SKM-1 (cell line): ENCODE results near the gene KRT36.
A peak's percentile ranks its signal among the peaks of the same experiment; 100 is the strongest.

Source experiments
- DNase-seq: peaks from one replicate; lab custom pipeline; 2025; ENCODE audit not compliant: unreplicated experiment; lab: John Stamatoyannopoulos, UW

KRT36 gene

DNA sequence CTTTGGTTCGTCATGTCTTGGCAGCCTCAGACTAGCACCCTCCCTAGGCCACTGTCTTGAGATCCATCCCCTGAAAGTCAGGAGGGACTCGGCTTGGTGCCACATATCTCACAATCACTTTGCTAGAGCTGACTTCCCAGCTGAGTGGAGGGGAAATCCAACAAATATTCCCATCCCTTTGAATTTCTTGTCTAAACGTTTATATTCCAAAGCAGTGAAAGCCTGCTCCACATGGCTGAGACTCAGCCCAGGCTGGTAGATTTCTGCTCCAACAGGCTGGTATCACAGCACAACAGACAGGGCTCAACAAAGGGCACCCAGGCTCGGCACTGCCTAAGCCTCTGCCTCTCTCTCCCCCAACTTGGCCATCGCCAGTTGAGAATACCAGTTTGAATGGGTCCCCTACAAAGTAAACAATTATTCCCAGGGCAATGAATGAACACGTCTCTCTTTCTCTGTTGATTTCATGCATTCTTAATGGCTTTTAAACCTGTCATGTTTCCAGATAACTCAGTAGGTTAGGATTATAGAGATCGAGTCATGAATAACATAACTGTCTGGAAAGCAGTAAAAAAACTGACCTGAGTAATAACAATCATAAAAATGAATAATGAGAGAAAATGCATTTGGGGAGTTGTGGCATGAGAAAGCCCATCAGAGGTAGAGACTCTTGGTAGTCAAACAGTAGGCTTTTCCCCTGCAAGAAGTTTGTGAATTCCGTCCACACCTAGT, 14.7 kb upstream of the KRT36 start:
- no peak for DNase-seq

DNA sequence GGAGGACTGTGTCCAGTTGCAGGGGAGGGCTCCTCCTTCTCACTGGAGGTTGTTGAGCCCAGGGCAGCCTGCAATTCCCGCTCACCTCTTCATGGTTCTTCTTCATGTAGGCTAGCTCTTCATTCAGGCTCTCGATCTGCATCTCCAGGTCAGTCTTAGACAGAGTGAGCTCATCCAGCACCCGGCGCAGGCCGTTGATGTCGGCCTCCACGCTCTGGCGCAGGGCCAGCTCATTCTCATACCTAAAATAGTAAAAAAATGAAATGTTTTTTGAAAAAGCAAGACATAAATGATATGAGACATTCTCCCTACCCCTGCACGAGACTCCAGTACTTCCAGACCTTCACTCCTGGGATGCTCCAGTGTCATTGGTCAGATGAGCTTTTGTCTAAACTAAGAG, 13.5 kb upstream of the KRT36 start:
- DNase-seq = no peak

DNA sequence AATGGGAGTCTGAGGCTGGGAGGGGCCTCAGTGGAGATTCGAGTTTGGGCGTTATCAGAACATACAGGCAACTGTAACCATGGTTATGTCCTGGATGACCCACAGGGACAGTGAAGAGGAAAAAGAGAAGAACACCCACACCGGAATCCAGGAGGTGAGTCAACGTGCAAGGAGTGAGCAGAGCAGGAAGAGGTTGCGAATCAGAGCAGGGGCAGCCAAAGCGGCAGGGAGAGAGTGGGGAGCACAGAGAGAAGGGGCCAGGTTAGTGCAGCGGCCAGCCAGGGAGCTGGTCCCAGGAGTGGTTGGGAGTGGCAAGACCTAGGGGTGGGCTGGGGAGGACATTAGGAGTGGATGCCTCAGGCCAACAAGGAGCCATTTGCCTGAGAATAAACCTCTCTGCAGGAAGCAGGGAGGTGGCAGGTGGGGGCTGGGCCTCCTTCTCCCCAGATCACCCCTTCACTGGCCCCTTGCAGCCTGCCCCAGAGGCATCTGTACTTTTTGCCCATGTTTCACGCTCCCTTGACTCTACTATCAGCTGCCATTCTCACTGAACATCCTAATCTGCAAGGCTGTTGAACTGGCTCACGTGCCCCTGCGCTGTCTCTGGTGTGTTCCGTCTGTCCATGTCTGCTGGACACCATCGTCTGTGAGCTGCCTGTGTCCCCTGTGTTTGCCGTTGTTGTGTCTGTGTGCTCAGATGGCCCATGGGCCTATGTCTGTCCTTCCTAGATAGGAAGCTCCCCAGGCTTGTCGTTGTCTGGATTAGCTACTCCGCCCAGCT, 10.6 kb upstream of the KRT36 start:
- peak; percentile 29 for DNase-seq

- no peak for DNase-seq
Measured at GRCh38 chr17:41499714-41500113, 10.0 kb upstream of the KRT36 start.

- DNase-seq = peak; percentile 94
Measured at GRCh38 chr17:41498276-41498675, 8.6 kb upstream of the KRT36 start.

GRCh38 chr17:41496803-41497484, 7.2 kb upstream of the KRT36 start:
- DNase-seq = peak; percentile 97

DNA sequence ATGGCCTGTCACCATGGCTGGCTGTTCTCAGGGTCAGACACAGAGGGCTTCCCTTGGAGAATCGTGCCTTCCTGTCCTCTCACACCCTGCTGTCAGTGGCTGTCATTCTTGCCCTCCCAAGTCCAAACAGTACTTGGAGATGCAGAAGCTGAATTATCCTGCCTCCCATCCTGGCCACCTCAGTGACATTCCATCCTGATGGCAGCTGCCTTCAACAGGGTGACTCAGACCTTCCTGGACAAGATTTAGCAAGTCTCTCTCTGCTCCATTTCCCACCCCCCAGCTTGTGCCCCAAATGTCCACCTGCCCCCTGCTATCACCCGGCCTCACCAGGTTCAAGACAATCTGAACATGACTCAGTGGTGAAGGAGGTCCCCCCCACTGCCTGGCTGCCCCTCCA, 4.8 kb upstream of the KRT36 start:
- no peak for DNase-seq

GRCh38 chr17:41492771-41493170, 3.1 kb upstream of the KRT36 start:
- peak; percentile 23 for DNase-seq

GRCh38 chr17:41492351-41492750, 2.6 kb upstream of the KRT36 start:
- no peak for DNase-seq

DNA sequence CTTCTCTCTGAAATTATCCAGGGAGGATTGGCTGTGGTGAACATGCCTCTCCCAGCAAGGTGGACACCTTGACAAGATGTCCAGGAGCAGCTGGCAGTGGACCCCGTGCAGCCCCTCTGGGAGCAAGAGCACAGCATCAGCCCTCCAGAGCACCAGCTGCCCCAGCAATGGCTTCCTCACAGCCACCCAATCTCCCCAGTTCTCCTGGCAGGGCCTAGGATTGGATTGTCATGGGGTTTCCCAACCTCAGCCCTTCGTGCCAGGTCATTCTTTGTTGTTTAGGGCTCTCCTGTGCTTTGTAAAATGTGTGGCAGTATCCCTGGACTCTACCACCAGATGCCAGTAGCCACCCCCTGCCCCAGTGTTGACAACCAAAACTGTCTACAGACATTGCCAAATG, 1.8 kb upstream of the KRT36 start:
- no peak for DNase-seq

DNA sequence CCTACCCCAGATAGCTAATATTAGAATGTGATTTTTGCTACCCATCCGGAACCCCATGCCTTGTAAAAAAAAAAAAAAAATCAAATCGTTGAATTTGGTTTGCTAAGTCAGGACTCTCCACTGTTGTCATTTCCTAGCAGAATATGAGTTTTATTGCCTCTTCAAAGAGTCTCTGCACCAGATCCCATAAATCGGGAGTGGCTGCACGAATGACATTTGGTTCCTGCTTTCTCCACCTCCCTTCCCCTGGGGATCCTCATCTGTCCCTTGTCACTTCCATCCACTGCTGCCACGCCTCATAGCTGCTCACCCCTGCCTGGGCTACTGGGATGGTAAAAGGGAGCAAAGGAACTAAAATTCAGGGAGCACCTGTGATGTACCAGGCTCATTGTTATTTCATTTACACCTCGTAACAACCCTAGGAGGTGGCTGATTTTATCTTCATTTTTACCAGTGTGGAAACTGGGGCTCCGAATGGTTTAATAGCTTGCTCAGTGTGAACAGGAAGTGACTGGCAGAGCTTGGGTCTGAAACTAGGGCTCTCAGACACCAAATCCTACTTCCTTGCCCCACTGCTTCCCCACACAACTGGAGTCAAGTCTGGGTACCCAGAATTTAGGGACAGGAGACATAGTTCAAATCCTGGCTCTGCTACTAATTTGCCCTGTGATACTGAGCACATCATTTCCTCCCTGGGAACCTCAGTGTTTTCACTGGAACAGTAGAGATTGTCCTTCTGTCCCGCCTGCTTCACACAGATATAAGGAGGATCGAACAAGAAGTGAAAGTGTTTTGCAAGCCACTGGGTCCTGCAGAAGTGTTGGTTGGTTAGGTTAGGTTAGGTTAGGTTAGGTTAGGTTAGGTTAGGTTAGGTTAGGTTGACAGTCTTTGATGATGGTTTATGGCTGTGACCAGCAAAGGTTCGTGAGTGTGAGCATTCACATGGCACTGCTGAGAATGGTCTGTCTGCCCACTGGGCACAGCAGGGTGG, 585 bp upstream of the KRT36 start:
- DNase-seq = no peak

DNA sequence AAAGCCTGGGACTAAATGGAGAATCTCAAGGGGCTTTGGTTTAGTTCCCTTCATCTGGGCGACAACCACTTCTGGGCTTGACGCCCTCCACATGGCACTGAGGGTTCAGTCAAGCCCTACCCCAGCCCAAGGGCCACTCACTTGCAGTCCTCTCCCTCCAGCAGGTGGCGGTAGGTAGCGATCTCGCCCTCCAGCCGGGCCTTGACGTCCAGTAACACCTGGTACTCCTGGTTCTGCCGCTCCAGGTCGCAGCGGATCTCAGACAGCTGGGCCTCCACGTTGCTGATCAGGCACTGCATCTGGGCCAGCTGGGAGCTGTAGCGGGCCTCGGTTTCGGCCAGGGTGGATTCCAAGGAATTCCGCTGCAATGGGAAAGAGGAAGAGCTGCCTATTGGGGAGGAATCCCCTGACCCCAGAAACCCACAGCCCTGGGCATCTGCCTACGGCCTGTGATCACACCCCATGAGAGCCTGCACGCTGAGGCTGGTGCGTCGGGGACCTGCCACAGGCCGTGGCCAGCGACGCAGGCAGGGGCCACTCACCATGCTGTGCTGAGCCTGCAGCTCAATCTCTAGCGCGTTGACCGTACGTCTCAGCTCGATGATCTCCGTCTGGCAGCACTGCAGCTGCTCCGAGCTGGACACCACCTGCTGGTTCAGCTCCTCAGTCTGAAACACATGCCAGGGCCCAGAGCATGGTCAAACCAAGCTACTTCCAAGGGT, 2.7 kb downstream of the KRT36 start:
- DNase-seq = no peak

DNA sequence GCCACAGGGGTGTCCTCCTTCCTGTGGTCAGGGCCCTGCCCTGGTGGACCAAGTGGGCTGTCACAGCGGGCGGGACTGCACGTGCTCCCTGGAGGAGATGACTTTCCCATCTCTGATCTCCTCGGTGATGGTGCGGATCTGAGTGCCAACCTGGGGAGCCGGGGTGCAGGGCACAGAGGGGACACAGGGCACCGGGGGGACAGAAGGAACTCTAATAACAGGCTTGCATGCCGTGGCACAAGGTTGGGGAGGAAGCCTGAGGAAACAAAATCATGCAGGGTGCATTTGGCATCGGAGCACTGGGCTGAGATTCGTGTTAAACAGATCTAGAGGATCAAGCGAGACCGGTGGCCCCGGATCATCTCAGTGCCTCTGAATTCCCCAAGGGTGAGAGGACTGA, 3.4 kb downstream of the KRT36 start:
- DNase-seq = no peak

DNA sequence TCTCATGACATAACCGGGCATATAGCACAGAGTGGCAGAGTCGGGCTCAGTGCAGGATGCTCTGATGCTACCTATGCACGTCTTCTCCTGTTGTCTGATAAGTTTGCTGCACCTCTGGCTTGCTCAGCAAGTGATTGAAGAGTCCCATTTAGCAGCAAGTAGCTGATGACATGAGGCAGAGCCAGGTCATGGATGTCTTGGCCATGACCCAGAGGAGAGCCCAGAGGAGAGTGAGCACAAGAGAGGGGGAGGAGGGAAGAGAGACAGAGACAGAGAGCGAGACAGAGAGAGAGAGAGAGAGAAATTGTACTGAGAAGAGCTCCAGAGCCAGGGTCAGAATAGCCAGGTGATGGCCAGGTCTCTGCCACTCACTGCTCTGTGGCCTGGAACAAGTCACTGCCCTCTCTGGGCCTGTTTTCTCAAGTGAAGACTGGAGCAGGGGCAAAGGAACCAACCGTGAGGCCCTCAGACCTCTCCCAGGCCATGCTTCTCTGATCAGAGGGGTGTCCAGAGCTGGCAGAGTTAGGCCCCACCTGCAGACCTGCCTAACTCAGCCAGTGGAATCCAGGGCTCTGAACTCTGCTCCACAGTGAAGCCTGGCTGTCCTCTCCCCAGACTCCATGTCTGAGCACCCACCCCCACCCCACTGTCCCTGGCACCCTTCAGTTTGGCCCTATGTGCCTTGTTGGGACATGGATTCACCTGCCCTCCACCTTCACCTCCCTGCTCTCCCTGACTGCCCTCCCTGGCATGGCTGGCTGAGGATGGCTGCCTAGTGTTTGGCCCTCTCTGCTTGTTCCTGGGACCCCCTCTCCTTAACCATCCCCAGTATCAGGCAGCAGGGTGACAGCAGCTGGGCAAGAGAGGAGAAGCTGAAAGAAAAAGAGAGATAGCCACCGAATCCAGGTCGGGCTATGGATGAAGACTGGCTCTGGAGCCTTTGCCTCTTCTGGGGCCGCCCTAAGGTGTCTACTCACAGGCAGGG, 4.5 kb downstream of the KRT36 start:
- no peak for DNase-seq

DNA sequence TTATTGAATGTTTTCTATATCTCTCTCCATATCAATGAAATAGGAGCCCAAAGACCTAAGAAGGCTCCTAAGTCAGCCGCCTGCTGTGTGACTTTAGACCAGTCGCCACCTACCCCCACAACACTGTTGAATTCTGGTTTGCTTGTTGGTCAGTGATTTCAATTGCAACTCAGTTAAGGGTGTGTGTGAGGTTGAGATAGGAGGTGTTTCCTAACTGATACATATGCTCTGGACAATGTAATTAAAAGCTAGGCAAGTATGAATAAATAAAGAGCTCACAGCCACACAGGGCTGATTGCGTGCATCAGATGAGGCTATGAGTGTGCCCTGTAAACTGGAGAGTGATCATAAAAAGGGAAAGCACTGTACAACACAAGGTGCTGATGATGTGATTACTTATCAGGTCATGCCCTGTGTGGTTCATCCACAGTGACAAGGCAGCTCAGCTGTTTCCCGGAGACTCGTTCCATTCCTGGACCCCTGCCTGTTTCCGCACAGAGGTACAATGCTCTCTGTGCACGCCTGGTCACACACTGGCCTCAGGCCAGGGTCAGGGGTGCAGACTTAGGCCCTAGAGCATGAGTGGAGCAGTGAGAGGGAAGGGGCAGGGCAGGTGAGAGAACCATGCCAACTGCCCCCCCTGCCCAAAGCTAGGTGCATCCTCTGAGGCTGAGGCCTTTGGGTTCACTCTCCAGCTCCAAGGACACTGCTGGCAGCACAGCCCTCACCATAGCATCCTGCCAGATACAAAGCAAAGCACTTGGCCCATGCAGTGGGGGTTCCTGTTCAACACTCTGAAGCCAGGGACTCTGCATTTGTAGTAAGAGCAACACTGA, 5.5 kb downstream of the KRT36 start:
- DNase-seq = no peak

GRCh38 chr17:41483531-41483930, 6.2 kb downstream of the KRT36 start:
- DNase-seq = no peak

DNA sequence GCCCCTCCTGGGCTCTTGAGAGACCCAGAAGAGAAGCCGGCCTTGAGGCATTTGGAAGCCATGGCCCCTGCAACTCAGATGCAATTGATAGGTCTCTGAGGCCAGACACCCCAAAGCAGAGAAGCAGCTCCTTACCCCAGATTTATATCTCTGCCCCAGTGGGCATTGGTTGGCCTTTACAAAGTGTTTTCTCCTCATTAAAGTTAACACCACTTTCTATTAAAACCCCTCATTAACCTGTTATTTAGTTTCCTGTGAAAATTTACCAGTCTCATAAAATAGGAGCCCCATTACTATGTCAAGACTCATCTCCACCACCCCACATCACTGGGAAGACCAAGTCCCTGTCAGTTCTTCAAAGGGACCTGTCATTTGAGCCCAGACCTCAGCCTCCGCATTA, 8.7 kb downstream of the KRT36 start, which contains the start of gene KRT35:
Gene KRT35 (minus strand): TSS at position 116 of the 400 bp plus-strand sequence. CDS start 54 bp downstream, at position 62.
- no peak for DNase-seq

DNA sequence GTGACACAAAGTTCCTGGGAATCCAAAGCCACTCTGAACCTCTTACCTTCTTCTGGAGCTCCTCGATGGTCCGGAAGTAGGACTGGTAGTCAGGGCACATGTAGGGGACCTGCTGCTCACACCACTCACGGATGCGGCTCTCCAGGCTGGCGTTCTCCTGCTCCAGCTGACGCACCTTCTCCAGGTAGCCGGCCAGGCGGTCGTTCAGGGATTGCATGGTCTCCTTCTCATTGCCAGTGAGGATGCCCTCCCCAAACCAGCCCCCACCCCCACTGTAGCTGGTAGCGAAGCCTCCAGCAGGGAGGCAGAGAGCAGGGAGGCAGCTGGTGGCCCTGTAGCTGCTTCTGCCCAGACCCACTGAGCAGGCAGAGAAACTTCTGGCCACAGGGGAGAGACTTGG, 9.1 kb downstream of the KRT36 start:
- DNase-seq = no peak
